IMR-90 (cell line): ENCODE measurements around the gene MICB.
"Not testable (repeated sequence)": the region's sequence is repeated elsewhere in the genome, so short reads cannot be mapped to it uniquely, and the experiment has no call there.

Source experiments
- BHLHE40 ChIP-seq: fragments of 150-350 bp; IDR thresholded peaks from 2 replicates; pipeline ENCODE4 v1.6.1; 2016; ENCODE audit warnings: mild to moderate bottlenecking, low read depth, low read length
- CHD1 ChIP-seq: IDR thresholded peaks from 2 replicates; pipeline ENCODE4 v1.6.1; 2012; ENCODE audit warnings: low read depth, low read length, improper control_type of control experiment
- CTCF ChIP-seq: conservative IDR thresholded peaks from 2 replicates; pipeline ENCODE4 v1.5.1; 2012; ENCODE audit warnings: mild to moderate bottlenecking, low read depth, low read length, improper control_type of control experiment
- ELK1 ChIP-seq: fragments of 150-350 bp; IDR thresholded peaks from 2 replicates; pipeline ENCODE4 v1.6.1; 2016; ENCODE audit warnings: low read depth, mild to moderate bottlenecking, low read length, moderate library complexity, borderline replicate concordance
- MXI1 ChIP-seq: IDR thresholded peaks from 2 replicates; pipeline ENCODE4 v1.6.1; 2012; ENCODE audit warnings: low read depth, mild to moderate bottlenecking, low read length, moderate library complexity, borderline replicate concordance
- NFE2L2 ChIP-seq: fragments of 150-350 bp; IDR thresholded peaks from 2 replicates; pipeline ENCODE4 v1.6.1; 2016; ENCODE audit warnings: low read depth, mild to moderate bottlenecking, low read length
- POLR2A ChIP-seq: IDR thresholded peaks from 2 replicates; pipeline ENCODE4 v1.6.1; 2012; ENCODE audit warnings: mild to moderate bottlenecking, low read depth, low read length
- RAD21 ChIP-seq: IDR thresholded peaks from 2 replicates; pipeline ENCODE4 v1.6.1; 2012; ENCODE audit warnings: low read length, improper control_type of control experiment
- RCOR1 ChIP-seq: IDR thresholded peaks from 2 replicates; pipeline ENCODE4 v1.6.1; 2012; ENCODE audit warnings: mild to moderate bottlenecking, low read length, improper control_type of control experiment; ENCODE audit not compliant: insufficient replicate concordance
- RFX5 ChIP-seq: IDR thresholded peaks from 2 replicates; pipeline ENCODE4 v1.8.0; 2012; ENCODE audit warnings: low read depth, mild to moderate bottlenecking, low read length, moderate library complexity
- SMC3 ChIP-seq: fragments of 150-350 bp; IDR thresholded peaks from 2 replicates; pipeline ENCODE4 v1.6.1; 2016; ENCODE audit warnings: low read depth, mild to moderate bottlenecking, antibody characterized with exemption, low read length, moderate library complexity
- USF2 ChIP-seq: fragments of 150-350 bp; IDR thresholded peaks from 2 replicates; pipeline ENCODE4 v1.6.1; 2017; ENCODE audit warnings: mild to moderate bottlenecking, antibody characterized with exemption, low read length, low read depth

GRCh38 chr6:31459864-31460263, 38.1 kb upstream of the MICB start:
- not testable (repeated sequence) for TF ChIP-seq CTCF, MXI1, POLR2A, SMC3, CHD1, ELK1, NFE2L2, BHLHE40, RAD21, USF2, RFX5, RCOR1
